K562 (cell line): ENCODE measurements around the gene MKRN2OS. TPM values are rescaled to one million over a fixed set of nuclear protein-coding genes. Genes with fewer than 3 reads are reported as not detected.
A peak's percentile ranks its signal among the peaks of the same experiment; 100 is the strongest.

Experiments
- ADNP ChIP-seq: fragments of 200-800 bp; sonication (Bioruptor generic); IDR thresholded peaks from 2 replicates; pipeline ENCODE4 v1.6.1; 2016; ENCODE audit warnings: missing genetic modification characterization, missing compliant biosample characterization
- AFF4 ChIP-seq: sonication (generic); formaldehyde crosslinking; IDR thresholded peaks from 2 replicates; pipeline ENCODE4 v1.8.0; 2023; ENCODE audit warnings: mild to moderate bottlenecking, missing genetic modification reagents
- ATF7 ChIP-seq: fragments of 450-650 bp; IDR thresholded peaks from 2 replicates; pipeline ENCODE4 v1.7.1; 2014; ENCODE audit warnings: mild to moderate bottlenecking, moderate library complexity
- BRD4 ChIP-seq: fragments of 200-600 bp; sonication (generic); IDR thresholded peaks from 2 replicates; pipeline ENCODE4 v1.6.1; 2017; ENCODE audit warnings: inconsistent platforms
- CHD4 ChIP-seq: fragments of 200-600 bp; sonication (generic); IDR thresholded peaks from 3 replicates; pipeline ENCODE4 v1.6.1; 2012; ENCODE audit warnings: low read depth, mild to moderate bottlenecking, mixed read lengths, low read length, inconsistent platforms; ENCODE audit not compliant: insufficient read depth, insufficient replicate concordance, poor library complexity, severe bottlenecking
- CXXC5 ChIP-seq: fragments of 250-450 bp; sonication (Bioruptor Pico); IDR thresholded peaks from 2 replicates; pipeline ENCODE4 v1.8.0; 2022; ENCODE audit warnings: inconsistent platforms, mild to moderate bottlenecking, moderate library complexity
- DDX20 ChIP-seq: fragments of 450-650 bp; IDR thresholded peaks from 2 replicates; pipeline ENCODE4 v1.6.1; 2016; ENCODE audit warnings: missing genetic modification characterization, low read depth, mild to moderate bottlenecking, missing compliant biosample characterization, moderate library complexity
- FOXO4 ChIP-seq: fragments of 450-650 bp; formaldehyde crosslinking; IDR thresholded peaks from 2 replicates; pipeline ENCODE4 v1.4.0; 2020; ENCODE audit warnings: mild to moderate bottlenecking, moderate library complexity
- HEY1 ChIP-seq: fragments of 250-450 bp; sonication (Bioruptor Pico); IDR thresholded peaks from 2 replicates; pipeline ENCODE4 v1.5.0; 2020; ENCODE audit warnings: mild to moderate bottlenecking, moderate library complexity, borderline replicate concordance
- MAFK ChIP-seq: IDR thresholded peaks from 2 replicates; pipeline ENCODE4 v1.6.1; 2011; ENCODE audit warnings: low read length, improper control_type of control experiment
- PHF20 ChIP-seq: fragments of 450-650 bp; IDR thresholded peaks from 2 replicates; pipeline ENCODE4 v1.6.1; 2018; ENCODE audit not compliant: partially characterized antibody
- STAT5B ChIP-seq: fragments of 250-450 bp; sonication (Bioruptor Pico); IDR thresholded peaks from 2 replicates; pipeline ENCODE4 v1.8.0; 2021; ENCODE audit warnings: mild to moderate bottlenecking, inconsistent platforms
- ZBTB9 ChIP-seq: fragments of 450-650 bp; formaldehyde crosslinking; IDR thresholded peaks from 2 replicates; pipeline ENCODE4 v1.4.0; 2020; ENCODE audit warnings: mild to moderate bottlenecking, moderate library complexity
- ZHX1 ChIP-seq: fragments of 150-350 bp; conservative IDR thresholded peaks from 2 replicates; pipeline ENCODE4 v1.6.1; 2014; ENCODE audit warnings: low read length
- ZNF146 ChIP-seq: IDR thresholded peaks from one replicate; pipeline ENCODE4 v1.6.1; 2018; ENCODE audit warnings: missing compliant biosample characterization; ENCODE audit not compliant: unreplicated experiment
- ZNF239 ChIP-seq: fragments of 250-450 bp; sonication (Bioruptor Pico); IDR thresholded peaks from 2 replicates; pipeline ENCODE4 v1.4.0; 2020; ENCODE audit warnings: mild to moderate bottlenecking
- ZNF583 ChIP-seq: fragments of 250-450 bp; sonication (Bioruptor Pico); IDR thresholded peaks from 2 replicates; pipeline ENCODE4 v1.4.0; 2020
- polyA plus RNA-seq, 8 experiments: library from polyadenylated mRNA; depleted of rRNA in 4 of 8; stranded (reverse) in 5 of 8; unstranded in 3 of 8; fragments of >200 nt; fragmentation: Nextera tagmentation in 2 of 8; fragmentation: Illumina TruSeq in 1 of 8; extraction: Ambion mirVana in 2 of 8; extraction: Trizol in 1 of 8; gene quantifications; 2 replicates each; pipeline versions ENCODE4 v1.2.1 to v1.2.3, GENCODE V29; 2011 to 2014; ENCODE audit warnings: inconsistent platforms in 1 of 8, missing spikeins in 1 of 8
- total RNA-seq, 7 experiments: library from RNA; depleted of rRNA in 6 of 7; stranded (reverse); fragments of >200 nt in 6 of 7; fragmentation: Illumina TruSeq in 2 of 7; extraction: Trizol in 2 of 7; gene quantifications; 2 replicates each; pipeline versions ENCODE4 v1.2.1 to v1.2.3, GENCODE V29; 2011 to 2021; ENCODE audit warnings: low replicate concordance in 1 of 7

MKRN2OS gene
- total and polyA plus RNA-seq, 9 of the 15 experiments (the other 6 are each of a cell fraction or from before 2014, with no cell fraction given): 0.11 to 0.27 (median 0.17) TPM; not detected in 6

GRCh38 chr3:12556690-12557472, 11.6 kb upstream of the MKRN2OS start, which contains the start of gene MKRN2 (continued):
- peak; percentile 99 for TF ChIP-seq CXXC5 (CRISPR knock-in tag)
- TF ChIP-seq BRD4: peak; percentile 60; the same call in 1 of the 2 replicates
- no peak for TF ChIP-seq DDX20 (tag)
- TF ChIP-seq ZBTB9 (CRISPR knock-in tag): no peak; the same call in 1 of the 2 replicates
- TF ChIP-seq ZNF146 (CRISPR knock-in tag): no peak
- peak; percentile 82; the same call in 1 of the 2 replicates for TF ChIP-seq AFF4 (CRISPR knock-in tag)
- no peak; the same call in 1 of the 2 replicates for TF ChIP-seq FOXO4 (CRISPR knock-in tag)
- TF ChIP-seq ZHX1: no peak
- TF ChIP-seq ZNF583 (CRISPR knock-in tag): peak; percentile 77
- TF ChIP-seq PHF20: peak; percentile 84
- no peak for TF ChIP-seq HEY1 (CRISPR knock-in tag)
- no peak for TF ChIP-seq CHD4
- TF ChIP-seq STAT5B: no peak
- no peak; the same call in 1 of the 2 replicates for TF ChIP-seq MAFK
- no peak for TF ChIP-seq ZNF239 (CRISPR knock-in tag)
- no peak for TF ChIP-seq ADNP (tag)
- TF ChIP-seq ATF7: peak; percentile 92
